ENCODE results near the gene FLRT3. TPM values are rescaled to one million over a fixed set of nuclear protein-coding genes. Genes with fewer than 3 reads are reported as not detected.

The FLRT3 gene
- total and polyA plus RNA-seq, 2 experiments from 2014 or later = 0.17 to 0.45 TPM

GRCh38 chr20:14384416-14385175 lies 47.2 kb upstream of the FLRT3 start:
- H3K36me3 ChIP-seq (ENCODE audit: insufficient read depth) = no peaks in the 10 kb centered on the region
- H3K79me2 ChIP-seq (replicated peaks; ENCODE audit: insufficient read depth) = no peaks in the 10 kb centered on the region
- no peak for DNase-seq (ENCODE audit: low spot score)
- no peak overlapping the region; the same call in 1 of the 2 replicates for H3K4me2 ChIP-seq
- H3K27me3 ChIP-seq (ENCODE audit: insufficient read depth) = no peaks in the 10 kb centered on the region
- H3F3A ChIP-seq (replicated peaks; ENCODE audit: low read depth) = no peaks in the 10 kb centered on the region
- Mint-ChIP-seq H3K9me3 (peaks cover 3% of the 10 kb centered on the region; the same call in 1 of the 3 replicates), H3K27ac (no peak overlapping the region), H3K4me3 (no peak overlapping the region), H3K36me3 (ENCODE audit: low read depth) (no peaks in the 10 kb centered on the region), H3K4me1 (peaks cover 14% of the 10 kb centered on the region; the same call in 2 of the 3 replicates), H3K27me3 (ENCODE audit: insufficient read depth, low read depth, poor library complexity) (no peaks in the 10 kb centered on the region)
- no peak overlapping the region for H3K27ac ChIP-seq (ENCODE audit: low read depth)
- no peaks in the 10 kb centered on the region for H4K20me1 ChIP-seq (replicated peaks; ENCODE audit: insufficient read depth)
- H3K4me3 ChIP-seq = no peak overlapping the region
- H3K9me2 ChIP-seq (ENCODE audit: insufficient read depth) = no peaks in the 10 kb centered on the region
- TF ChIP-seq POLR2AphosphoS5 (IDR thresholded peaks at IDR 0.05; ENCODE audit: low read depth) (no peak), ZNF114 (CRISPR knock-in tag; IDR thresholded peaks at IDR 0.05) (no peak), ZNF331 (CRISPR knock-in tag; IDR thresholded peaks at IDR 0.05; ENCODE audit: low read depth) (no peak), NANOG (IDR thresholded peaks at IDR 0.05; ENCODE audit: borderline replicate concordance) (no peak), JUNB (IDR thresholded peaks at IDR 0.05; ENCODE audit: unreplicated experiment) (no peak), STAT1 (IDR thresholded peaks at IDR 0.05; ENCODE audit: unreplicated experiment) (no peak), CREB1 (CRISPR knock-in tag; IDR thresholded peaks at IDR 0.05; ENCODE audit: low read depth) (no peak), ZNF462 (CRISPR knock-in tag; IDR thresholded peaks at IDR 0.05) (no peak), EZH2 (IDR thresholded peaks at IDR 0.05; ENCODE audit: low read depth, unreplicated experiment) (no peak), CTCF (conservative IDR thresholded peaks at IDR 0.05; ENCODE audit: low read depth in 2 of 2) (no peak)
- TF ChIP-seq, protein P1, sequence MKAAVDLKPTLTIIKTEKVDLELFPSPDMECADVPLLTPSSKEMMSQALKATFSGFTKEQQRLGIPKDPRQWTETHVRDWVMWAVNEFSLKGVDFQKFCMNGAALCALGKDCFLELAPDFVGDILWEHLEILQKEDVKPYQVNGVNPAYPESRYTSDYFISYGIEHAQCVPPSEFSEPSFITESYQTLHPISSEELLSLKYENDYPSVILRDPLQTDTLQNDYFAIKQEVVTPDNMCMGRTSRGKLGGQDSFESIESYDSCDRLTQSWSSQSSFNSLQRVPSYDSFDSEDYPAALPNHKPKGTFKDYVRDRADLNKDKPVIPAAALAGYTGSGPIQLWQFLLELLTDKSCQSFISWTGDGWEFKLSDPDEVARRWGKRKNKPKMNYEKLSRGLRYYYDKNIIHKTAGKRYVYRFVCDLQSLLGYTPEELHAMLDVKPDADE (IDR thresholded peaks at IDR 0.05) = no peak
- H3K4me1 ChIP-seq (ENCODE audit: insufficient read depth) = no peaks in the 10 kb centered on the region
- no peak overlapping the region for H2AFZ ChIP-seq
- ATAC-seq = no peak
